ENCODE results near the gene C10orf90. TPM values are rescaled to one million over a fixed set of nuclear protein-coding genes. Genes with fewer than 3 reads are reported as not detected.

C10orf90 gene
- total RNA-seq: not detected in 2 replicates

GRCh38 chr10:126670056-126670894, at the start of gene C10orf90:
Gene C10orf90 (minus strand): TSS chr10:126670693. CDS start chr10:126670480, 213 bp downstream.

GRCh38 chr10:126387931-126388911, 282.3 kb downstream of the C10orf90 start, which contains the start of gene ADAM12:
Gene ADAM12 (minus strand): TSS chr10:126388477. CDS start chr10:126388145, 332 bp downstream.

Other genes with a start within 250 kb of the C10orf90 start
- gene DOCK1, start 234.7 kb upstream of the C10orf90 start, total RNA-seq: 97.9 and 121 TPM in 2 replicates

Data from bronchial smooth muscle cell (primary cell).